Superior temporal gyrus (tissue), 1 donor: Measurements from ENCODE around the gene CFL1.

Experiments
- DNase-seq: peaks from one replicate; pipeline ENCODE4 v3.0.0-alpha.2; 2016; ENCODE audit errors: extremely low spot score

Gene CFL1

DNA sequence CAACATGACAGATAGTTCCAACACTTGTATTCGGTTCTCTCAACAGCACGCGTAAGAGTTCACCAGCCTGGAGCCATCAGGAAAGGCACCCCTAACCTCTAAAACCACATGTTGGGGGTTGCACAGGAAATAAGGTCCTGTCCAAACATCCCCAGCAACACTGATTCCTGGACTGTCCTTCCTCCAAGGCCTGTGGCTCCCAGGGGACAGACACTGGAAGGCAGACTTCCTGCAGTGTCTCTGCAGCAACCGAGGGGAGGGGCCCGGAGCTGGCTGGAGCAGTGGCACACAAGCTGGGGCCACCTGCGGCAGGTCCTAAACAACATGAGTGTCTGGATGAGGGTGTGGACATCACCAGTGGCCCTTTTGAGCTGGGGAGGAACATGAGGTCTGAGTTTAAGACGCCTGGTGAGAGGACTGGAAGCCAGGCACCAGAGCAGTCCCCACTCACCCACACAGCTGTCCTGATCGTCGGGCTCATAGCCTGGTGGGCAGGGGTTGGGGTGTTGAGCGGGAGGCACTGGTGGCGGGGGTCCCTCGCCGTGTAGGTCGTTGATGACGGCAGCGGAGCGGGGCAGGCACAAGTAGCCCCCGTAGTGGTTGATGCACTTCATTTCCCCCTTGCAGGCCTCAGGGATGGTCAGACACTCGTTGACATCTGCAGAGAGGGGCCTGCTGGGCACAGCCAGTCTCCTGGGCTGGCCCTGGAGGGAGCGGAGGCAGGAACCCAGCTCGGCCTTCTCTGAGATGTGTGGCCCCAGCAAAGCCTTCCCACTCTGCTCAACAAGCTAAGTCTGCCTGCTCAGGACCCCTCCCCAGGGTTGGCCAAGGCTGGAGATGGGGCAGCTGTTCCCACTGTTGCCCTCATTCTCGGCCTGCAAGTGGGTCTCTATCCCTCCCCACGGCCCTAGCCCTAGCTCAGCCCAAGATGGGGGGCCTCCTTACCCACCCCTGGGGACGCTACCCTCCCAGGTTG is 13.0 kb upstream of the CFL1 start:
- no peak for DNase-seq

DNA sequence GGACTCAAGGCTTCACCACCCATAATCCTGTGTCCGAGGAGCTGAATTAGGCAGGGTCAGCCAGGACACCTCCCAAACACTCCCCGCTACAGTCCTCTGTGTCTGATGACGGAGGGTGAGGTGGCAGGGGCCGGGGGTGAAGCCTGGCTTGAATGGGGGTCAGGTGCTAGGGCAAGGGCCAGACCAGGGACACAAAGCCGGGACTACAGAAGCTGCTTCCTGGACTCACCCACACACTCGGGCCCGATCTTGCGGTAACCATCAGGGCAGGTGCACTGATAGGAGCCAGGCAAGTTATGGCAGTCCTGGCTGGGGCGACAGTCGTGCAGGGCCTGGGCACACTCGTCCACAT is 12.3 kb upstream of the CFL1 start:
- DNase-seq = no peak

DNA sequence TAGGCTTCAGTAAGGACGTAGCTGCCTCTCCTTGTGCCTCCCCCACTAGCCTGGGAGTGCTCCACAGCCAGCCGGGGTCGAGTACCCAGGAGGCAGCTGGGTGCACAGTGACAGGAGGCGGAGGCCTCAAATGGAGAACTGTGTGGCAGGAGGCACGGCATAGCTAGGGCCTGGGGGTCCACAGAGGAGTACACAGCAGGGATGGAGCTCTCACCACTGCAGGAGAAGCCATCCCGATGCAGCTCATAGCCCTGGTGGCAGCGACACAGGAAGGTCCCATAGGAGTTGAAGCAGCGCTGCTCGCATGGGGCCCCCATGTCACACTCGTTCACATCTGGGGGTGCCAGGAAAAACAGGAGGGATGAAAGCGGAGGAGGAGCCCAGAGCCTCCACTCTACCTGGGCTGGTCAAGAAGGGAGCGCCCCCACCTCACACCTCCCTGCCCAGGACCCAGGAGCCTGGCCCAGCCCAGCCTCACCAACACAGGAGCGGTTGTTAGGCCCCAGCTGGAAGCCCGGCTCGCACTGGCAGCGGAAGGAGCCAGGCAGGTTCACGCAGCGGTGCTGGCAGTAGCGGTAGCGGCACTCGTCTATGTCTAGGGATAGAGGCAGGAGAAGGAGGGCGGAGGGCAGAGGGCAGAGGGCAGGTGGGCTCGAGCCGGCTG is 11.8 kb upstream of the CFL1 start:
- no peak for DNase-seq

DNA sequence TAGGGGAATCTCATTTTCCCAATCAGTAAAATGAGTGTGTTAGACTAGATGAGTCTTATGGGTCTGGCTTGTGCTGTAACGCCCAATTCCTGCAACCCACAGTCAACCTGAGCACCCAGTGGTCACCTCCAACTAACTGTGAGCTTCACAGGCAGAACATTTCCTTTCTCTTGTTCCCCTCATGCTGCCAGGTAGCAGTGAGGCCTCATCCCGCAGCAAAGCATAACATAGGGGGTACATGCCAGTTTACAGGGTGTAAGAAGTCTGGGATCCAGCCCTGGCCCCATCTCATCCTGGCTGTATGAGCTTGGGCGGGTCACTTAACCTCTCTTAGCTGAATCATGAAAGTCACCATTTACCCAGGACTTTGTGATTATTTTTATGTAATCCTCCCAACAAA is 10.9 kb upstream of the CFL1 start:
- DNase-seq = no peak

DNA sequence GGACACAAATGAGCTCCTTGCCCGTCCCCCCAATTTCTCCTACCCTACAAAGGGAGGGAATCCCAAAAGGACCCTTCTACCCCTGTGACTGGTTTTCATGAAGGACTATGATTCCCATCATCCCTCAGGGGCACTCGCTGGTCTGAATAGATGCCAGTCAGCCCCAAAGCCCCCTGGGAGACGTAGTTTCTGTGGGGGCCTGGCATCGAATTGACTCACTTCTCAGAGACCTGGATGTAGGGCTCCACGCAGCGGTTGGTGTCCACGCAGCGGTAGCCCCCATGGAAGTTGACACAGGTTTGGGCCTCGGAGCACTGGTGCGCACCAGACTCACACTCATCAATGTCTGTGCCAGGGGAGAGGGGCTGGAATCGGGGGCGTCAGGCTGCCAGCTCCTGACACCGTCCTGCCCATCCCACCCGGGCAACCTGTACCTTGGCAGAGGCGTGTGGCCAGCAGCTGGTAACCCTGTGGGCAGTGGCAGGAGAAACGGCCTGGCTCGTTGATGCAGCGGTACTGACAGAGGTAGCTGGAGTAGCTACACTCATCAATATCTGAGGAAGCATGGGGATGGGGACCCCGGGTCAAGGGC is 10.2 kb upstream of the CFL1 start:
- peak; percentile 58 for DNase-seq

DNA sequence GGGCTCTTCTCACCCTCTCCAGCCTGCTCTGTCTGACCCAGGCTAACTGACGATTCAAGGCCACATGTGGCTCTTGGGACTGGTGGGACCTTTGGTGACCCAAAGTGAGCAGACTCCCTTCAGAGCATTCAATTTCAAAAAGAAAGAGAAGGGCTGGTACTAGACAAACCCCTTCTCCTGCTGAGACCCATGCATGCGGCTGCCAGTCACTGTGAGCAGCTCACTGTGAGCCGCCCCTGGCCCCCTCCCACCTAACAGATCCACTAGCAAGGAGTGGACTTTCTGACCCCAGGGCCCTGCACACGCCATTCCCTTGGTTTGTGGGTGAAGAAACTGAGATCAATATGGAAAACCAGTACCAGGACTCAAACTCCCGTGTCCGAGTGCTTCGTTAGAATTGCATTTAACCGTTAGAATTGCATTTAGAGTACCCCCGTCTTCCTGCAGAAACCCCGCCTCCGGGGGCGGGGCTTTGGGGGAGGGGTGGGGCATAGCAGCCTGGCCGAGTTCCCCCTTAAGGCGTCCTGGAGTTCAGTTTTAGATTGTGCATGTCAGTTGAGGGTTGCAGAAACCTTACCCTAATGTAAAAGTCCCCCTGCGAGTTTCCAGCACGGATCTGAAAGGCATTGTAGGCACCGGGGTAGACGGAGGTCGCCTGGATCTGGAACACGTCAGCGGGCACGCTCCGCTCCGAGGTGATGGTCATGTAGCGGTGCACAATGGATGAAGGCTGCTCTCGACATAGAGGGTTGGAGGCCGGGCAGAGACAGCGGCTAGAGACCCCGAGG is 9.5 kb upstream of the CFL1 start:
- no peak for DNase-seq

DNA sequence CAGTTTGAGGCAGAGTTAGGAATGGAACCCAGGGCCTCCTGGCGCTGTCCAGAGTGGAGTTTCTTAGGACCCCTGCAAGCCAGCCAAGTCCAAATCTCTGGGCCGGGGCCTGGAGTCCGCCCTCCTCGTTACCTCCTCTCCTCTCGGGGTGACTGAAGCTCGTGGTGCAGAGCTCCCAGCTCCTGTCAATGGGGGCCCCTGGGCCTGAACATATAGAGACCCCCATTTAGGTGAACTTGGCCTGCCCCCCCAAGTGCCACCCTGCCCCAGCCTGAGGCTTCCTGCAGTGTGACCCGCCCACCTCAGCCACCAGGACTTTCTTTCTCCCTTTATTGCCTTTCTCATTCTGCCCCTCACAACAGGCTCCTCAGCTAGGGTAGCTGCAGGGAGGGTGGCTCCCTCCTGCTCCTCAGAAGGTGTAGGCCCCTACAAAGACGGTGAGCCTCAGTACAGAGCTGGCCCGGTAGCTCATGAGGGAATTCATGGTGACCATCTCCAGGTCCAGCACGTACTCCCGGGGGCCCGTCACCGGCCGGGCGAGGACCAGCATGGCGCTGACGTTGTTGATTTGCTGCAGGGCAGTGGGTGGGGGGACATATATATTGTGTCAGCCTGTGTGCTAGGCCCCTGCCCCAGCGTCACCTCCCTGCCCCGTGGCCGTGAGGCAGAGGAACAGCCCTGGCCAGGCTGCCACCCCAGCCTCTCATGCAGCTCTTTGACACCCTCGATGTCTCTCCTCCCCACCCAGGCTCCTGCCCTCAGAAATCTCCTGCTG is 8.7 kb upstream of the CFL1 start:
- DNase-seq = no peak

DNA sequence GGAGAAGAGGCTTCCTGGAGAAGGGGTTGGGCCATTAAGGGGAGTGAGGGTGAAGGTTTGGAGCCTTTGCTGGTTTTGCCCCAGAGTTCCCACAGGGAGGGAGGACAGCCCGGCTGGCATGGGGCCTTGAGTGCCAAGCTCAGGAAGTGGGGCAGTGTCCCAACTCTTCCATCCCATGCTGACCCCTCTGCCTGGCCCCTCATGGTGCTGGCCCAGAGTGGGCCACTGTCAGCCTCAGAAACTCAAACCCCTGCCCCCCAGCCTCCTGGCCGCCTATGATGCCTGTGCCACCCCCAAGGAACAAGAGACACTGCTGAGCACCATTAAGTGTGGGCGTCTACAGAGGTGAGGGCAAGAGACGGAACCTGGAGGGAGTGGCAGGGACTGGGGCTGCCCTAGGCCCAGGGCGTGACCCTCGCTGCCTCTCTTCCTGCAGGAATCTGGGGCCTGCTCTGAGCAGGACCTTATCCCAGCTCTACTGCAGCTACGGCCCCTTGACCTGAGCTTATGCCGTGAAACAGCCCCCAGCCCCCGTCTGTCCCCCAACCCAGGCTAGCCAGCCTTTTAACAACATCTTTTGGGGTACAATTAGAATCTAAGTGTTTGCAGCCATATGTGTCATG is 7.7 kb upstream of the CFL1 start:
- DNase-seq = no peak

DNA sequence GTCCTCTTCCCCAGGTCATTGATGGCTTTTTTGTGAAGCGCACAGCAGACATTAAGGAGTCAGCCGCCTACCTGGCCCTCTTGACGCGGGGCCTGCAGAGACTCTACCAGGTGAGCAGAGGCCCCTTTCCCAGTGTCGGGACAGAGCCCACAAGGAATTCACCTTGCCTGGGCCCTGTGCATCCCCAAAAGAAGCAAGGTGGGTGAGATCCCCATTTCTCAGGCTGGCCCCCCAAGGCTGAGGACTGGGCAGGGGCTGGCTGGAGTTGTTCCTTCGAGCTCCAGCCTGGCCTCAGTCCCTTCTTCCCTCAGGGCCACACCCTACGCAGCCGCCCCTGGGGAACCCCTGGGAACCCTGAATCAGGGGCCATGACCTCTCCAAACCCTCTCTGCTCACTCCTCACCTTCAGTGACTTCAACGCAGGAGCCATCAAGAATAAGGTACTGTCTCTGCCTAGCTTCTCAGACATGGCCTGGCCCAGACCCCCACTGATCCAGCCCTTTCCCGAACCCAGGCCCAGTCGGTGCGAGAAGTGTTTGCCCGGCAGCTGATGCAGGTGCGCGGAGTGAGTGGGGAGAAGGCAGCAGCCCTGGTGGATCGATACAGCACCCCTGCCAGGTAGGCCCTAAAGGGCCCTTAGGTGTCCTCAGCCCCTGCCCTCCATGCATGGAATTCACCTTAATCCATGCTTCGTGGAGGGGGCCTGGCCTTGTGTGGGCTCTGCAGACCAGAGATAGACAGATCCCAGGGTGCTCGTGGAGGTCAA is 6.9 kb upstream of the CFL1 start:
- DNase-seq = no peak

DNA sequence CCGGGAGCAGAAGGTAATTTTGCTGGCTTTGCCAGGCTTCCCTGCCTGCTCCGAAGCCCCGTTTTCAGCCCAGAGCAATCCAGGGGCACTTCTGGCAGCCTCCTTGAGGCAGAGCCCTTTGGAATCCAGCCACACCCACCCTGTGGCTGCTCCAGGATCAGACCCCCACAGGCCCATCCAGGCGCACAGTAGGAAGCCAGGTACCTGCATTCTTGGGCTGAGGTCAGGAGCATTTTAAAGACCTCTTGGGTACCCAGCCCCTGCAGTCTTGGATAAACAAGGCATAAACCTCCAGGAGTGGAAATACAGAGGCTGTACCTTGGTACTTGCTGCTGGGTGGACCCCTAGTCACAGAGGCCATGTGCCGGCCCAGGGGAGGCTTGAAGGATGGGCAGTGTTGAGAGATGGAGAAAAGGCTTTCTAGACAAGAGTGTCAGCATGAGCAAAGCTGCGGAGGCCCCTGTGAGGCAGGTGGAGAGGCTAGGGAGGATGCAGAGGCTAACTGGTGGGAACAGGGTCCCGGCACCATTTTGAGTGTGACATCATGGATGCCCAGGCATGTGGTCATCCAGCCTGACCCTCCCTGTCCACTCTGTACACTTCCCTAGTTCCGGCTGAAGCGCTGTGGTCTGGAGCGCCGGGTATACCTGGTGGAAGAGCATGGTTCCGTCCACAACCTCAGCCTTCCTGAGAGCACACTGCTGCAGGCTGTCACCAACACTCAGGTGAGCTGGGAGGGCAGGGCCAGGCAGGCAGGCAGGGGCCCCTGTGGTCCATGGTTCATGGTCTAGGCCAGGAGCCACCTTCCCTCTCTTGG is 6.1 kb upstream of the CFL1 start:
- DNase-seq = no peak

DNA sequence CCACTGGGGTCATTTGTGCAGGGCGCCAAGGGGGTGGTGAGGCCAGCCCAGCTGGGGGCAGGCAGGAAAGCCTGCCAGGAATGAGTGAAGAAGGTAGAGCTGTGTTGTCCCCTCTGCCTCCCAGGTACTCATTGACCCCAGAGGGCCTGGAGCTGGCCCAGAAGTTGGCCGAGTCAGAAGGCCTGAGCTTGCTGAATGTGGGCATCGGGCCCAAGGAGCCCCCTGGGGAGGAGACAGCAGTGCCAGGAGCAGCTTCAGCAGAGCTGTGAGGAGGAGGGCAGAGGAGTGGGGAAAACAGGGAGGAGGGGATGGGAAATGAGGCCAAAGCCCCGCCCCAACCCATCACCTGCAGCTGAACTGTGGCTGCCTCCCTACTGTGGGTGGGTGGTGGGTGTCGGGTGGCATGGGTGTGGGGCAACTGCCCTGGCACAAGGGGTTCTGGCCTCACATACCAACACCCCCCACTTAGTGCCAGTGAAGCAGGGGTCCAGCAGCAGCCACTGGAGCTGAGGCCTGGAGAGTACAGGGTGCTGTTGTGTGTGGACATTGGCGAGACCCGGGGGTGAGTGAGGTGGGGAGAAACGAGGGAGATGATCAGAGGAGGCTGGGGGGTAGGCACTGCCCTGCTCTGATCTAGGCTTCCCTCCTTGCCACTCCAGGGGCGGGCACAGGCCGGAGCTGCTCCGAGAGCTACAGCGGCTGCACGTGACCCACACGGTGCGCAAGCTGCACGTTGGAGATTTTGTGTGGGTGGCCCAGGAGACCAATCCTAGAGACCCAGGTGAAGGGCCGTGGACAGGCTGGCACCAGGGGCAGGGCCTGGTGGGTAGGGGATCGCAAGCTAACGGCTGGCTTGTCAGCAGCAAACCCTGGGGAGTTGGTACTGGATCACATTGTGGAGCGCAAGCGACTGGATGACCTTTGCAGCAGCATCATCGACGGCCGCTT is 5.2 kb upstream of the CFL1 start:
- no peak for DNase-seq

DNA sequence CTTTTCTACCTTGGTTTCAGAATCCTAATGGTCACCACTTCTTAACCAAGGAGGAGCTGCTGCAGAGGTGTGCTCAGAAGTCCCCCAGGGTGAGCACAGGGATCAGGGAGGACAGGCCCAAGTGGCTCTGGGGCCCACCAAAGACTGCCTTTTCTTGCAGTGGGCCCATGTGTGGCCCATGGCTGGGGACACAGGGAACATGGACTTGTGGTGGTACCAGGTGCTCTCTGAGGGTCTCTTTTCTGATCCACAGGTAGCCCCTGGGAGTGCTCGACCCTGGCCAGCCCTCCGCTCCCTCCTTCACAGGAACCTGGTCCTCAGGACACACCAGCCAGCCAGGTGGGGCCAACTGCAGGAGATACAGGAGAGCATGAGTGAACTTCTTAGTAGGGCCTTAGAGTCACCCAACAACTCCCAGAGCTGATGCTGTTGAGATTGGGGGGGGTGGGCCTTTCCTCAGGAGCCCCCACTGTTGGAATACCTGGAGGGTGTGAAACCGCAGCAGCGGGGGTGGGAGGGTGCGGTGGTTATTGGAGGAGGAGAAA is 4.3 kb upstream of the CFL1 start:
- no peak for DNase-seq

DNA sequence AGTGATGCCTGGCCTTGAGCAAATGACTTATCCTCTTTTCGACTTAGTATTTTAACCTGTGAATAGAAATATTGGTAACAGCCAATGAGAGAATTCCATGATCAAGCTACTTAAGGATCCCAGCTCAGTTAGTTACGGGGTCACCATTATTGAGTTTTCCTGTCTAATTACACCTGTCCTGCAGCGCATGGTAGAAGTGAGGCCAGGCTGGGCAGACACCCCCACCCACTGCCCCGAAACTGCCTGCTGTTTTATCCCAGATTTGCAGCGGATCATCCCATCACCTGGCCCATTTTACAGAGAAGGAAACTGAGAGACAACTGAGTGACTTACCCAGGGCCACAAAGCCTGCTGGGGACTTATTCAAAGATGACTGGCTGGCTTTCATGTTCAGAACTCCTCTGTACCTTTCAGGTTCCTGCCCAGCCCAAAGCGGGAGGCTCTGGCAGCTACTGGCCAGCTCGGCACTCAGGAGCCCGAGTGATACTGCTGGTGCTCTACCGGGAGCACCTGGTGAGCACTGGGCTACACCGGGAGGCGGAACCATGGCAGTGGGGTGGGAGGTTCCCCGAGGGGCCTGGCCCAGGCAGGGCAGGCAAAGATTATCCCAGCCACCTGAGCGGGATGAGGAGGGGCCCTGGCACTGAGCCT is 3.7 kb upstream of the CFL1 start:
- no peak for DNase-seq

DNA sequence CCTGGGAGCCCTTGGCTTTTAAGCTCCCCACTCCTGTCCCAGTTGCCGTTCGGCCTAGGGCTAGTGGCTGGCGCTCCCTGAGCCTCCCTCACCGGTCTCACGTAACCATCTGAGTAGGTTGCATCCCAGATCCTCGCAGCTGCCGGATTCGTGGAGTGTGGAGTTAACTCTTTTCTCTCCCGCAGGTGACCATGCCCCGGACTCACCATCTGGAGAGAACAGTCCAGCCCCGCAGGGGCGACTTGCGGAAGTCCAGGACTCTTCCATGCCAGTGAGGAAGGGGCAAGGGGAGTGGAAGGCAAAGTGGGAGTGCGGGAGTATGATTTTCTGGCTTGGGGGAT is 3.2 kb upstream of the CFL1 start:
- no peak for DNase-seq

DNA sequence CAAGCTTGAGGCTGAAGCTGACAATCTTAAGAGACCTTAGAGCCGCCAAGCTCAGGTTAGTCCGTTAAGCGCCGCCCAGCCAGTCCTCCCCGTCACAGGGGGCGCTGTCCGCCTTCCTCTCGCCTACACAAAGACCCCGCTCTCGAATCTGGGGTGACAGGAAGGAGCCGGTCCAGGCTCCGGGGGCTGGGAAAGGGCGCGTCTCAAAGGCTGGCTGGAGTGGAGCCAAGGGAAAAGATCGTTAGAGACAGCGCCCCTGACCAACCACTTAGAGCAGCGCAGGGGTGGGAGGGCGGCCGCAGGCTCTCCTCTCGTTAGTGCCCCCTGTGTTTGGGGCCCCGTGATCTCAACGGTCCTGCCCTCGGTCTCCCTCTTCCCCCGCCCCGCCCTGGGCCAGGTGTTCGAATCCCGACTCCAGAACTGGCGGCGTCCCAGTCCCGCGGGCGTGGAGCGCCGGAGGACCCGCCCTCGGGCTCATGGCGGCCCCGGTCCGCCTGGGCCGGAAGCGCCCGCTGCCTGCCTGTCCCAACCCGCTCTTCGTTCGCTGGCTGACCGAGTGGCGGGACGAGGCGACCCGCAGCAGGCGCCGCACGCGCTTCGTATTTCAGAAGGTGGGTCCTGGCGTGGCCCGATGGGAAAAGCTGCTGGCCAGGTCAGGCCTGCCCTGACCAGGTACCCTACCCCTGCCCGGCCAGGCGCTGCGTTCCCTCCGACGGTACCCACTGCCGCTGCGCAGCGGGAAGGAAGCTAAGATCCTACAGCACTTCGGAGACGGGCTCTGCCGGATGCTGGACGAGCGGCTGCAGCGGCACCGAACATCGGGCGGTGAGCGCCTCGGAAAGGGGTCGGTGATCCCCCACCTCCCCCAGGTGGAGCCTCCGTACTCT is 2.5 kb upstream of the CFL1 start, which contains the start of gene MUS81:
Gene MUS81, plus strand, starts transcription at position 156 of the 887 bp plus-strand sequence. Its CDS starts 321 bp downstream, at position 477.
- peak; percentile 95 for DNase-seq

DNA sequence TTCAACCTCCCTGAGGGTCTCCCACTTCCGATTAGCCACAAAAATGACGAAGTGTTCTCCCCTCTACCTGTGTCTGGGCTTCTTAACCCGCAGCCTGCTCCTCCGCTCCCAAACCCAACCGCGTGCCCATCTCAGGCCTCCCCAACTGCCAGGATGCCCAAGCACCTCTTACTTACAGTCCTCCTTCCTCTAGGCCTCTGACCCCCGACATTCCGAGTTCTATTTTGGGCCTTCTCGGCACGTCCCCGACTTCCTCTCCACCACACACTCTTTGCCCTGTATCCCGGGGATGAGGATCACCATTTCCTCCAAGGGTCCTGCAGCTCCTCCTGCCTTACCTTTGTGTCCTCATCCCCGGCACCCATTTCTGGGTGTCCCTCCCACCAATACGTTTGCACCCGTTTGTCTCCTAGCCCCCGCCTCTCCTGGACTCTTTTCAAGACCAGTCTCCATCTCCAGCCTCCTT is 1.9 kb upstream of the CFL1 start:
- no peak for DNase-seq
